Measurements from ENCODE around the gene RILPL2.

DNA sequence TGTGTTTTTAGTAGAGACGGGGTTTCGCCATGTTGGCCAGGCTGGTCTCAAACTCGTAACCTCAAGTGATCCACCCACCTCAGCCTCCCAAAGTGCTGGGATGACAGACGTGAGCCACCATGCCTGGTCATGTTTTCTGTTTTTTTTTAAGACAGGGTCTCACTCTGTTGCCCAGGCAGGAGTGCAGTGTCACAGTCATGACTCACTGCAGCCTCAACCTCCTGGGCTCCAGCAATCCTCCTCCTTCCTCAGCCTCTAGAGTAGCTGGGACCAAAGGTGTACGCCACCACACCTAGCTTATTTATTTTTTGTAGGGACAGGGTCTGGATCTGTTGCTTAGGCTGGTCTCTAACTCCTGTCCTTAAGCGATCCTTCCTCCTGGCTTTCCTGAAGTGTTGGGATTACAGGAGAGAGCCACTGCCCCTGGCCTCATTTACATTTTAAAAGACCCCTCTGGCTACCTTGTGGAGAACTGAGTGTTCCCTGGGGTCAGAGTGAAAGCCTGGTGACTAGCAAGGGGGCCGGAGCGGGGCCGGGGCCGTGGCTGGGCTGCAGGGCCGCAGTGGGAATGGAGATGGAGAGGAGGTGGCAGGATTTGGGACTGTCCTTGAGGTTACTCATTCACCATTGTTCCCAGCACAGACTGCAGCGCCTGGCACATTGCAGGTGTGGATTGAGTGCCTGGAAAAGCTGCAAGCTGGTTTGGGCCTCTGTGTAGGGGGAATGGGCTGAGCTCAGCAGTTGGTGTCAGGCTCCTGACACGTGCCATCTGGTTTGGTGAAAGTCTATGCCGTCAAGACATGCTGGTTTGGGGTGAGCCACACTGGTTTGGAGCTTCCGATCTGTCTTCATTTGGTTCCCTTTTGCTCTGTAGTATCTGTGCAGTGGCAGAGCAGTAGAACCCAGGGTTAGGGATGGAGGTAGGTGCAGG is 34.5 kb downstream of the RILPL2 start:
- TF ChIP-seq CTCF (IDR thresholded peaks at IDR 0.05; ENCODE audit: poor library complexity) (no peak), EZH2phosphoT487 (IDR thresholded peaks at IDR 0.05; ENCODE audit: low read depth, severe bottlenecking, unreplicated experiment) (no peak)
